Lower lobe of right lung (tissue), 2 donors: ENCODE data around the gene NRN1L. TPM values are rescaled to one million over a fixed set of nuclear protein-coding genes. Genes with fewer than 3 reads are reported as not detected.
A peak's percentile ranks its signal among the peaks of the same experiment; 100 is the strongest.

Experiments
- ATAC-seq, 2 donors: fragments of 200-7000 bp; cut with Tn5 transposase; one replicate each; pipeline ENCODE4 v1.9.1; 2020 to 2022; ENCODE audit warnings: mild to moderate bottlenecking in 2 of 2, moderate library complexity in 2 of 2
- DNase-seq: peaks from one replicate; pipeline ENCODE4 v3.0.0-alpha.2; 2020
- H3K27ac ChIP-seq: fragments of 200-600 bp; one replicate; pipeline ENCODE4 v1.8.0; 2022
- H3K27me3 ChIP-seq: fragments of 200-600 bp; one replicate; pipeline ENCODE4 v1.8.0; 2022; ENCODE audit warnings: low read depth
- H3K36me3 ChIP-seq: fragments of 200-600 bp; one replicate; pipeline ENCODE4 v1.8.0; 2022; ENCODE audit warnings: mild to moderate bottlenecking
- H3K4me1 ChIP-seq: fragments of 200-600 bp; one replicate; pipeline ENCODE4 v1.8.0; 2022
- H3K4me3 ChIP-seq: fragments of 200-600 bp; one replicate; pipeline ENCODE4 v1.8.0; 2022; ENCODE audit warnings: mild to moderate bottlenecking
- H3K9me3 ChIP-seq: fragments of 200-600 bp; one replicate; pipeline ENCODE4 v1.8.0; 2022
- intact Hi-C: fragments of 100-400 bp; cut with DNase I; formaldehyde crosslinking; loops from one replicate; pipeline ENCODE4 v1.11.0; 2022
- total RNA-seq: library from RNA; stranded (reverse); fragmentation: NEBNext Ultra II Directional; extraction: Animal tissue kit (Norgen Biotek cat#: 25700); gene quantifications from one replicate; pipeline ENCODE4 v1.2.1, GENCODE V29; 2021
- TF ChIP-seq, protein P1 (sequence below): fragments of 200-600 bp; IDR thresholded peaks from one replicate; pipeline ENCODE4 v1.8.0; 2022; ENCODE audit warnings: antibody characterized with exemption, mild to moderate bottlenecking
- donor health status: DM: no; HTN: yes; CAD: no; lungs with severe emphysema.

Gene NRN1L
- total RNA-seq, 1 donor from 2014 or later, result 1.7 TPM

GRCh38 chr16:67933805-67934204 lies 49.1 kb downstream of the NRN1L start:
- no peak for ATAC-seq
- Histone ChIP-seq H3K4me1 (peaks cover 25% of the 10 kb centered on the region), H3K27me3 (no peaks in the 10 kb centered on the region), H3K4me3 (no peak overlapping the region), H3K27ac (no peak overlapping the region), H3K36me3 (peaks cover 50% of the 10 kb centered on the region), H3K9me3 (no peaks in the 10 kb centered on the region)
- TF ChIP-seq, protein P1, sequence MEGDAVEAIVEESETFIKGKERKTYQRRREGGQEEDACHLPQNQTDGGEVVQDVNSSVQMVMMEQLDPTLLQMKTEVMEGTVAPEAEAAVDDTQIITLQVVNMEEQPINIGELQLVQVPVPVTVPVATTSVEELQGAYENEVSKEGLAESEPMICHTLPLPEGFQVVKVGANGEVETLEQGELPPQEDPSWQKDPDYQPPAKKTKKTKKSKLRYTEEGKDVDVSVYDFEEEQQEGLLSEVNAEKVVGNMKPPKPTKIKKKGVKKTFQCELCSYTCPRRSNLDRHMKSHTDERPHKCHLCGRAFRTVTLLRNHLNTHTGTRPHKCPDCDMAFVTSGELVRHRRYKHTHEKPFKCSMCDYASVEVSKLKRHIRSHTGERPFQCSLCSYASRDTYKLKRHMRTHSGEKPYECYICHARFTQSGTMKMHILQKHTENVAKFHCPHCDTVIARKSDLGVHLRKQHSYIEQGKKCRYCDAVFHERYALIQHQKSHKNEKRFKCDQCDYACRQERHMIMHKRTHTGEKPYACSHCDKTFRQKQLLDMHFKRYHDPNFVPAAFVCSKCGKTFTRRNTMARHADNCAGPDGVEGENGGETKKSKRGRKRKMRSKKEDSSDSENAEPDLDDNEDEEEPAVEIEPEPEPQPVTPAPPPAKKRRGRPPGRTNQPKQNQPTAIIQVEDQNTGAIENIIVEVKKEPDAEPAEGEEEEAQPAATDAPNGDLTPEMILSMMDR, result no peak
- intact Hi-C loops, result no loop called here
- DNase-seq, result no peak

DNA sequence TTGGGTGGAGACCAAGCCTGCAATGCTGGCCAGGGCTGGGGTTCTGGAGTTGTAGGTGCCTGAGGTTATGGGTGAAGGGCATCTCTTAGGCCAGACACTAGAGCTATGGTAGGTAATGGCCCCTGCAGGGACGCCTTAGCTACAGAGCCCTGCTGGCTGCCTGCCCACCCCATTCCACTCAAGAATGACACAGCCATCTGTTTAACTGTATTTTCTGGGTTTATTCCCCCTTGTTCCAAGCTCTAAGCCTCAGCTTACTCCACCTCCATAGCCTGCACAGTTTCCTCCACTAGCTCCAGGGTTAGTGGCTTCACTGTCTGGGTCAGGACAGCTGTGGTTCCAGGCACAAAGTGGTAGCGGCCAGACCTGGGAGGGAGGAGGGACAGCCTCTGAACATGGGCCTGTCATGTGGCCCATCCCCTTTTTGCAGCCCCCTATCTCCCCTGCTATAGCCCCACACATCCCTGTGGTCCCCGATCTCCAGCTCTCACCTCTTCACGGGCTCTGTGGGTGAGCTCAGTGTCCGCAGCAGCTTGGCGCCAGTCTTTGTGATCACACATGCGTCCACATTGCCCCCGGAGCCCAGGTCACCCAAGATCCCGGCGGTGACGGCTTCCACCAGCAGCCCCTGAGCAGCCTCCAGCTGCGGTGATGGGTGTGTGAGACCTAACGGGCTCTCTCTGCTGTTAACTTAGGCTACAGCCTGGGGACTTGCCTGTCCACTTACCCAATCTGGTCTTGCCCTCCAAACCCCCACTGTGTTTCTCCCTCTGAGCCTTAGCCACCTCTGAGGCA lies 49.8 kb downstream of the NRN1L start:
- Histone ChIP-seq H3K4me3 (peak overlapping the region; percentile 97), H3K36me3 (peaks cover 47% of the 10 kb centered on the region), H3K4me1 (peaks cover 25% of the 10 kb centered on the region), H3K27me3 (no peaks in the 10 kb centered on the region), H3K9me3 (no peaks in the 10 kb centered on the region), H3K27ac (peak overlapping the region; percentile 97)
- DNase-seq, result no peak
- intact Hi-C loops, result no loop called here
- TF ChIP-seq, protein P1, result no peak
- no peak for ATAC-seq

GRCh38 chr16:67935101-67935401 lies 50.4 kb downstream of the NRN1L start:
- H3K9me3 ChIP-seq, result no peaks in the 10 kb centered on the region
- intact Hi-C loops, result no loop called here
- H3K36me3 ChIP-seq, result peaks cover 48% of the 10 kb centered on the region
- TF ChIP-seq, protein P1, result no peak
- H3K27me3 ChIP-seq, result no peaks in the 10 kb centered on the region
- peaks cover 25% of the 10 kb centered on the region for H3K4me1 ChIP-seq
- DNase-seq (no peak), ATAC-seq (peak in 1 of 2 donors; percentile 0)
- peak overlapping the region; percentile 97 for H3K27ac ChIP-seq
- peak overlapping the region; percentile 97 for H3K4me3 ChIP-seq

DNA sequence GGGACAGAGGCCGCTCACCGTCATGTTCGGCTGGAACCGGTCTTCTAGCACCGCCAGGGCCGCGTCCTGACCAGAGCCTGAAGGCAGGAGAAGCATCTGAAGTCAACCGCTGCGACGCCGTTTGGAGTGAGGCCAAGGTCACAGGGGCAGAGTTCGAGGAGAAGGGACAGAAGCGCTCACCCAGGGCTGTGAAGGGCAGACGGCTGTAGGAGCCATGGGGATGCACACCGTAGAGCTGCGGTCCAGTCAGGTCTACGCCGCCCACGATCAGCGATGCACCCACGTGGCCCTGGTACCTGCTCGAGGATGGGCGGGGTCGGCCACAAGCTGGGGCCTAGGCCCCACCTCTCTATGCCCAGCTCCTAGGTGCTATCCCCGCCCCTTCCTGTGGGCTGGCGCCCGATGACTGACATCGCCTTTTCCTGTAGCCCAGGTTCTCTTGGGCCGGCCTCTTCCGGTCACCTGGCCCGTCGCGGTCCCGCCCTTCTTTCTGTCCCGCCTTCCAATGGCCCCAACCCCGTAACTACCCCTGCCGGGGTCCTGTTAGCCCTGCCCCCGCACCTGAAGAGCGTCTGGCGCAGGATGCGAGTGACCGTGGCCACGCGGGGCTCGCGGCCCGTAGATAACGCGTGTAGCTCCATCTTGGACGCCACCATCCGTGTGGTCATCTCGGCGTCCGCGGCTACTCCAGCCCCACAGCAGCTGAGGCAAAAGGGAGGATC lies 50.9 kb downstream of the NRN1L start:
- H3K36me3 ChIP-seq, result peaks cover 50% of the 10 kb centered on the region
- peak; percentile 96 for ATAC-seq
- H3K27me3 ChIP-seq, result no peaks in the 10 kb centered on the region
- no peaks in the 10 kb centered on the region for H3K9me3 ChIP-seq
- H3K4me1 ChIP-seq, result peaks cover 25% of the 10 kb centered on the region
- TF ChIP-seq, protein P1, result no peak
- H3K4me3 ChIP-seq, result peak overlapping the region; percentile 97
- intact Hi-C loops, result no loop called here
- H3K27ac ChIP-seq, result peak overlapping the region; percentile 97
- peak; percentile 98 for DNase-seq

Other genes starting within 250 kb of the NRN1L start
- gene CARMIL2, start 239.7 kb upstream of the NRN1L start, total RNA-seq, result 2.4 TPM
- gene ACD, start 224.6 kb upstream of the NRN1L start, total RNA-seq, result 16.6 TPM
- 5.5 TPM for gene PARD6A, start 223.9 kb upstream of the NRN1L start, total RNA-seq
- 19.4 TPM for gene ENKD1, start 218.1 kb upstream of the NRN1L start, total RNA-seq
- 5.3 TPM for gene C16orf86, start 218.1 kb upstream of the NRN1L start, total RNA-seq
- 18.9 TPM for gene GFOD2, start 165.6 kb upstream of the NRN1L start, total RNA-seq
- 21.7 TPM for gene RANBP10, start 78.3 kb upstream of the NRN1L start, total RNA-seq
- gene TSNAXIP1, start 78.0 kb upstream of the NRN1L start, total RNA-seq, result 3.5 TPM
- gene THAP11, start 42.6 kb upstream of the NRN1L start, total RNA-seq, result 26.1 TPM
- gene NUTF2, start 38.0 kb upstream of the NRN1L start, total RNA-seq, result 55.8 TPM
- gene CENPT, start 37.2 kb upstream of the NRN1L start, total RNA-seq, result 29.9 TPM
- 51.2 TPM for gene EDC4, start 11.8 kb upstream of the NRN1L start, total RNA-seq
- gene PSKH1, start 8.4 kb downstream of the NRN1L start, total RNA-seq, result 28.3 TPM
- 0.59 TPM for gene CTRL, start 47.0 kb downstream of the NRN1L start, total RNA-seq
- gene PSMB10, start 52.0 kb downstream of the NRN1L start, total RNA-seq, result 82.7 TPM
- gene LCAT, start 59.2 kb downstream of the NRN1L start, total RNA-seq, result 33.8 TPM
- gene SLC12A4, start 83.8 kb downstream of the NRN1L start, total RNA-seq, result 80.3 TPM
- gene DPEP3, start 95.6 kb downstream of the NRN1L start, total RNA-seq, result 0.18 TPM
- 29.5 TPM for gene DPEP2, start 114.6 kb downstream of the NRN1L start, total RNA-seq
- gene DPEP2NB, start 131.0 kb downstream of the NRN1L start, total RNA-seq, result not detected
- 9.9 TPM for gene DDX28, start 138.3 kb downstream of the NRN1L start, total RNA-seq
- 15.1 TPM for gene DUS2, start 138.4 kb downstream of the NRN1L start, total RNA-seq
- gene NFATC3, start 200.5 kb downstream of the NRN1L start, total RNA-seq, result 61.6 TPM